Thyroid gland (tissue), 4 donors: Measurements from ENCODE around the gene ABCB8. TPM values are rescaled to one million over a fixed set of nuclear protein-coding genes. Genes with fewer than 3 reads are reported as not detected.

Source experiments
- DNase-seq, 2 donors: peaks; one replicate each; pipeline ENCODE4 v3.0.0-alpha.2; 2019
- H3K27ac ChIP-seq, 3 donors: fragments of 200-600 bp; sonication (generic); 1 replicate in 2 of 3; 2 replicates in 1 of 3; pipeline ENCODE4 v1.5.1; 2016 to 2019; ENCODE audit warnings: mild to moderate bottlenecking in 1 of 3, moderate library complexity in 1 of 3
- H3K27me3 ChIP-seq: fragments of 200-600 bp; sonication (generic); one replicate; pipeline ENCODE4 v1.5.1; 2019
- H3K36me3 ChIP-seq, 2 donors: fragments of 200-600 bp; sonication (generic); one replicate each; pipeline ENCODE4 v1.5.1; 2016 to 2019
- H3K4me1 ChIP-seq, 2 donors: fragments of 200-600 bp; sonication (generic); one replicate each; pipeline ENCODE4 v1.5.1; 2017 to 2019
- H3K4me3 ChIP-seq, 3 donors: fragments of 200-600 bp; sonication (generic); replicated peaks in 1 of 3; 1 replicate in 2 of 3; 2 replicates in 1 of 3; pipeline ENCODE4 v1.5.1; 2016; ENCODE audit warnings: mild to moderate bottlenecking in 1 of 3
- H3K9me3 ChIP-seq: fragments of 200-600 bp; sonication (generic); one replicate; pipeline ENCODE4 v1.5.1; 2017
- CTCF ChIP-seq, 6 experiments: fragments of 200-600 bp in 3 of 6; fragments of 450-650 bp in 3 of 6; sonication (generic) in 3 of 6; IDR thresholded peaks; one replicate each; pipeline ENCODE4 v1.5.1; 2016 to 2019; ENCODE audit warnings: antibody characterized with exemption in 6 of 6, mild to moderate bottlenecking in 2 of 6, inconsistent platforms in 1 of 6, moderate library complexity in 1 of 6
- POLR2A ChIP-seq, 2 donors: fragments of 450-650 bp; IDR thresholded peaks; one replicate each; pipeline ENCODE4 v1.6.1; 2017; ENCODE audit warnings: antibody characterized with exemption in 2 of 2, mild to moderate bottlenecking in 2 of 2, moderate library complexity in 1 of 2
- WGBS, 2 donors: methylation state at CpG; one replicate each; pipeline ENCODE4 v1.1.5; 2017; 5-methylcytosine and 5-hydroxymethylcytosine counted together
- intact Hi-C: fragments of 100-400 bp; cut with DNase I; formaldehyde crosslinking; loops from one replicate; pipeline ENCODE4 v1.15.1; 2023
- total RNA-seq, 4 donors: library from RNA; depleted of rRNA; stranded (reverse); fragments of >200 nt; gene quantifications; one replicate each; pipeline ENCODE4 v1.2.3, GENCODE V29; 2016

The ABCB8 gene
- total RNA-seq, 4 donors from 2014 or later = 39.0 to 74.2 (median 60.9) TPM

GRCh38 chr7:151034312-151035025 lies 6.2 kb downstream of the ABCB8 start:
- intact Hi-C loops = loop anchor here (5.0 kb wide), 1 partner anchor 73 kb away; no protein-coding TSS in a partner anchor
- H3K36me3 ChIP-seq = peaks cover 28% of the 10 kb centered on the region in 2 donors
- H3K4me1 ChIP-seq = peaks cover 0 to 15% of the 10 kb centered on the region in 2 donors
- H3K4me3 ChIP-seq = no peak overlapping the region
- no peaks in the 10 kb centered on the region for H3K9me3 ChIP-seq
- no peak overlapping the region for H3K27ac ChIP-seq
- H3K27me3 ChIP-seq = no peaks in the 10 kb centered on the region
- no peak for TF ChIP-seq CTCF (IDR thresholded peaks at IDR 0.05)
- TF ChIP-seq POLR2A (IDR thresholded peaks at IDR 0.05) = no peak
- 93 to 94% methylated on average over 8 to 17 of the region's 21 CpGs for WGBS, 2 donors
- no peak for DNase-seq

- 93% methylated on average over 14 to 21 of the region's 21 CpGs for WGBS, 2 donors
- intact Hi-C loops = no loop called here
- peaks cover 0 to 16% of the 10 kb centered on the region in 2 donors for H3K4me1 ChIP-seq
- H3K4me3 ChIP-seq = no peak overlapping the region
- DNase-seq = no peak
- no peaks in the 10 kb centered on the region for H3K9me3 ChIP-seq
- H3K27ac ChIP-seq = no peak overlapping the region
- no peak for TF ChIP-seq CTCF (IDR thresholded peaks at IDR 0.05)
- no peak for TF ChIP-seq POLR2A (IDR thresholded peaks at IDR 0.05)
- peaks cover 28% of the 10 kb centered on the region in 2 donors for H3K36me3 ChIP-seq
- no peaks in the 10 kb centered on the region for H3K27me3 ChIP-seq
Measured at GRCh38 chr7:151035026-151035717, 6.9 kb downstream of the ABCB8 start.

GRCh38 chr7:151035902-151036301 lies 7.7 kb downstream of the ABCB8 start:
- H3K4me3 ChIP-seq = no peak overlapping the region
- 94 to 95% methylated on average over 11 to 17 of the region's 17 CpGs for WGBS, 2 donors
- no peak for TF ChIP-seq POLR2A (IDR thresholded peaks at IDR 0.05)
- TF ChIP-seq CTCF (IDR thresholded peaks at IDR 0.05) = no peak
- peaks cover 28% of the 10 kb centered on the region in 2 donors for H3K36me3 ChIP-seq
- DNase-seq = no peak
- H3K27ac ChIP-seq = no peak overlapping the region
- H3K4me1 ChIP-seq = peaks cover 0 to 16% of the 10 kb centered on the region in 2 donors
- H3K27me3 ChIP-seq = no peaks in the 10 kb centered on the region
- no peaks in the 10 kb centered on the region for H3K9me3 ChIP-seq
- intact Hi-C loops = no loop called here

- 42 to 64% methylated on average over 11 to 12 of the region's 12 CpGs for WGBS, 2 donors
Measured at GRCh38 chr7:151038951-151039849, 10.9 kb downstream of the ABCB8 start.

More at GRCh38 chr7:151038951-151039849, 10.9 kb downstream of the ABCB8 start:
- H3K4me3 ChIP-seq = no peak overlapping the region
- H3K27me3 ChIP-seq = no peaks in the 10 kb centered on the region
- H3K9me3 ChIP-seq = no peaks in the 10 kb centered on the region
- peak; percentile 39 to 43 for DNase-seq
- intact Hi-C loops = no loop called here
- peak overlapping the region in 2 of 3 donors; percentile 41 to 53 for H3K27ac ChIP-seq
- H3K36me3 ChIP-seq = peaks cover 26 to 28% of the 10 kb centered on the region in 2 donors
- TF ChIP-seq CTCF (IDR thresholded peaks at IDR 0.05) (no peak), POLR2A (IDR thresholded peaks at IDR 0.05) (no peak)
- peaks cover 0 to 16% of the 10 kb centered on the region in 2 donors for H3K4me1 ChIP-seq
